AG10803 (cell line): ENCODE results near the gene NDUFAF2.

ENCODE experiments used
- DNase-seq: peaks from one replicate; pipeline ENCODE4 v3.0.0; 2010; ENCODE audit warnings: low read depth
- H3K4me3 ChIP-seq: 2 replicates; pipeline ENCODE4 v1.5.1; 2011; ENCODE audit warnings: mild to moderate bottlenecking, low read length, control low read depth
- CTCF ChIP-seq: conservative IDR thresholded peaks from 2 replicates; pipeline ENCODE4 v1.5.1; 2011; ENCODE audit warnings: mild to moderate bottlenecking, low read length, control low read depth, inconsistent platforms

The NDUFAF2 gene

GRCh38 chr5:61137835-61138234 is 192.8 kb downstream of the NDUFAF2 start:
- no peak for DNase-seq
- no peak overlapping the region for H3K4me3 ChIP-seq
- TF ChIP-seq CTCF, result no peak

- H3K4me3 ChIP-seq, result no peak overlapping the region
- peak; percentile 32; the same call in 1 of the 2 replicates for TF ChIP-seq CTCF
- no peak for DNase-seq
Measured at GRCh38 chr5:61139094-61139873, 194.3 kb downstream of the NDUFAF2 start.

GRCh38 chr5:61139931-61140330 is 194.9 kb downstream of the NDUFAF2 start:
- H3K4me3 ChIP-seq, result no peak overlapping the region
- DNase-seq, result no peak
- no peak for TF ChIP-seq CTCF

GRCh38 chr5:61141801-61142200 is 196.8 kb downstream of the NDUFAF2 start:
- H3K4me3 ChIP-seq, result no peak overlapping the region
- TF ChIP-seq CTCF, result no peak
- no peak for DNase-seq

- DNase-seq, result no peak
- H3K4me3 ChIP-seq, result no peak overlapping the region
- TF ChIP-seq CTCF, result no peak
Measured at GRCh38 chr5:61142391-61142790, 197.4 kb downstream of the NDUFAF2 start.

- no peak overlapping the region for H3K4me3 ChIP-seq
- no peak for TF ChIP-seq CTCF
- DNase-seq, result no peak
Measured at GRCh38 chr5:61142811-61143210, 197.8 kb downstream of the NDUFAF2 start.

GRCh38 chr5:61148515-61148914 is 203.5 kb downstream of the NDUFAF2 start:
- no peak for DNase-seq
- TF ChIP-seq CTCF, result no peak
- H3K4me3 ChIP-seq, result no peak overlapping the region
